Body of pancreas (tissue), 4 donors: ENCODE data around the gene GHRHR. TPM values are rescaled to one million over a fixed set of nuclear protein-coding genes. Genes with fewer than 3 reads are reported as not detected.

Source experiments
- ATAC-seq: fragments of 150-250 bp; one replicate; pipeline ENCODE4 v1.9.1; 2016
- DNase-seq, 4 donors: peaks; one replicate each; pipeline ENCODE4 v3.0.0-alpha.2; 2019
- H3K27ac ChIP-seq, 4 donors: fragments of 200-600 bp; sonication (generic); 1 replicate in 3 of 4; 2 replicates in 1 of 4; pipeline versions ENCODE4 v1.5.1 to v1.6.1; 2016 to 2019; ENCODE audit warnings: mild to moderate bottlenecking in 1 of 4, mixed read lengths in 1 of 4, moderate library complexity in 1 of 4
- H3K27me3 ChIP-seq, 2 donors: fragments of 200-600 bp; sonication (generic); one replicate each; pipeline ENCODE4 v1.6.0; 2016; ENCODE audit warnings: mild to moderate bottlenecking in 1 of 2
- H3K36me3 ChIP-seq, 2 donors: fragments of 200-600 bp; sonication (generic); replicated peaks in 1 of 2; 2 replicates each; pipeline ENCODE4 v1.5.1; 2016; ENCODE audit warnings: low read depth in 2 of 2; ENCODE audit not compliant: insufficient read depth in 1 of 2
- H3K4me1 ChIP-seq: fragments of 200-600 bp; sonication (generic); one replicate; pipeline ENCODE4 v1.6.0; 2016
- H3K4me3 ChIP-seq, 2 donors: fragments of 200-600 bp; sonication (generic); 1 replicate in 1 of 2; 2 replicates in 1 of 2; pipeline ENCODE4 v1.5.1; 2016 to 2019
- H3K9me3 ChIP-seq, 3 donors: fragments of 200-600 bp; sonication (generic); 1 replicate in 2 of 3; 2 replicates in 1 of 3; pipeline ENCODE4 v1.5.1; 2016
- CTCF ChIP-seq, 7 experiments: fragments of 450-650 bp in 4 of 7; fragments of 200-600 bp in 3 of 7; sonication (generic) in 3 of 7; IDR thresholded peaks; one replicate each; pipeline ENCODE4 v1.5.1; 2016 to 2019; ENCODE audit warnings: antibody characterized with exemption in 7 of 7
- POLR2A ChIP-seq, 3 donors: fragments of 450-650 bp; IDR thresholded peaks; one replicate each; pipeline ENCODE4 v1.6.1; 2016; ENCODE audit warnings: antibody characterized with exemption in 3 of 3, mild to moderate bottlenecking in 2 of 3
- WGBS, 2 donors: methylation state at CpG; one replicate each; pipeline ENCODE4 v1.1.5; 2017; 5-methylcytosine and 5-hydroxymethylcytosine counted together
- intact Hi-C: fragments of 100-400 bp; cut with DNase I; formaldehyde crosslinking; loops from one replicate; pipeline ENCODE4 v1.15.1; 2023
- total RNA-seq, 2 donors: library from RNA; depleted of rRNA; stranded (reverse); fragments of >200 nt; gene quantifications; one replicate each; pipeline ENCODE4 v1.1.0, GENCODE V29; 2016

GHRHR gene
- total RNA-seq, 2 donors from 2014 or later = not detected

DNA sequence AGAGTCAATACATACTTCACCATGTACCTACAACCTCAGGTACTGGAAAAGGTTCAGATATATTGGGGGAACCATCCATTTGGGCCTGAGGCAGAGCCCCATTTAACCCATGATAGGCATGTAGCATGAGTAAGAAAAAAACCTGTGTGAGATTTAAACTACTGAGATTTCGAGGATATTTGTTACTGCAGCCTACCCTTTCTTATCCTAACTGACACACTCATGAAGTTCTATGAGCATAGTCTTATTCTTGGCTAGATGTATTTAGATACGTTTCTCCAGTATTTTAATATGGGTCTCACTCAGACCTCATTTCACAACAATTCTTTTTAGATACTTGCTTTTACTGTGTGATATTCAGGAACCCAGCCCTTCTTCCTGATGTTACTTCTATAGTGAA is 39.3 kb downstream of the GHRHR start:
- Histone ChIP-seq H3K36me3 (no peaks in the 10 kb centered on the region), H3K4me3 (no peak overlapping the region), H3K27ac (no peak overlapping the region), H3K27me3 (no peaks in the 10 kb centered on the region), H3K4me1 (no peaks in the 10 kb centered on the region), H3K9me3 (no peaks in the 10 kb centered on the region)
- no peak for TF ChIP-seq CTCF (IDR thresholded peaks at IDR 0.05)
- TF ChIP-seq POLR2A (IDR thresholded peaks at IDR 0.05) = no peak
- 66 to 74% methylated on average over 2 of the region's 2 CpGs for WGBS, 2 donors
- no peak for ATAC-seq
- intact Hi-C loops = no loop called here
- DNase-seq = no peak

GRCh38 chr7:31003721-31004120 is 40.0 kb downstream of the GHRHR start:
- H3K9me3 ChIP-seq = no peaks in the 10 kb centered on the region
- H3K27ac ChIP-seq = no peak overlapping the region
- no peaks in the 10 kb centered on the region for H3K4me1 ChIP-seq
- H3K36me3 ChIP-seq = no peaks in the 10 kb centered on the region
- intact Hi-C loops = no loop called here
- no peak for DNase-seq
- H3K27me3 ChIP-seq = no peaks in the 10 kb centered on the region
- 88 to 94% methylated on average over 5 to 6 of the region's 6 CpGs for WGBS, 2 donors
- ATAC-seq = no peak
- no peak overlapping the region for H3K4me3 ChIP-seq
- TF ChIP-seq POLR2A (IDR thresholded peaks at IDR 0.05) (no peak), CTCF (IDR thresholded peaks at IDR 0.05) (no peak)

DNA sequence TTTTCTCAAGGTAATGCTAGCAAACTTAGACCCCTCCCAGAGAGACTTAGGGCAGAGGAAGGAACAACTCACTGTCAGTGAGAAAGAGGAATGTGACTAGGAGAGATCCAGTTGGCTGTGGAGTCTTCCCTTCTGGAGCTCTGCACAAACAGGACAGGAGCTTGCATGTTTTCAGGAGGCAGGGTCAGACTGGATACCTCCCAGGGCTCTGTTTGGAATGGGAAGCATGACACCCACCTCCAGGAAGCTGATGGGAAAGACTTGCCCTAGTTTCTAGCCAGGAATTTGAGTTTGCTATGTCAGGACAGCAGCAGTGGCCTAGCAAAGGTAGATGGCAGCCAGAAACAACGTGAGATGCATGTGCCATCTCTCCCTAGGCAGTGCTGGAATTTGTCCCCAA is 40.6 kb downstream of the GHRHR start:
- TF ChIP-seq CTCF (IDR thresholded peaks at IDR 0.05) = no peak
- TF ChIP-seq POLR2A (IDR thresholded peaks at IDR 0.05) = no peak
- DNase-seq = no peak
- no peaks in the 10 kb centered on the region for H3K36me3 ChIP-seq
- no peaks in the 10 kb centered on the region for H3K4me1 ChIP-seq
- H3K27me3 ChIP-seq = no peaks in the 10 kb centered on the region
- ATAC-seq = no peak
- intact Hi-C loops = no loop called here
- no peak overlapping the region for H3K27ac ChIP-seq
- H3K9me3 ChIP-seq = no peaks in the 10 kb centered on the region
- H3K4me3 ChIP-seq = no peak overlapping the region
- WGBS, 2 donors = 33 to 56% methylated on average over 1 of the region's 1 CpG

GRCh38 chr7:31006857-31007256 is 43.1 kb downstream of the GHRHR start:
- intact Hi-C loops = no loop called here
- 45 to 62% methylated on average over 6 of the region's 6 CpGs for WGBS, 2 donors

DNA sequence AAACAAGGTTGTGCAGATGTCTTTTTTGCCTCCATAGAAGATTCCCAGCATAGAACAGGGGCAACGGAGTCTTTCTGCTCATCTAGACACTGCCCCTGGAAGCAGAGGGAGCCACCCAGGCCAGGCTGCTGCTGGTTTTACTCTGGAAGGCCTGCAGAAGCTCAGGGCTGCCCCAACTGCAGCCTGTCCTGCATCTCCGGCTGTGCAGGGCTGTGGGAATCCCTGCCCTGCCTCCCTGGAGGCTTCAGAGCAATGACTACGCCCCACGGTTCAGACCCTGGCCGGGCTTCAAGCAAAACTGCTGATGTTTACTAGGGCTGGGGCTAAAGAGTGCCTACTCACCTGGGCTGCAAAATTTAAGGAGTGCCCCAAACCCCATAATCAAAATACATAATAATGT is 43.9 kb downstream of the GHRHR start:
- DNase-seq (no peak), ATAC-seq (no peak)
- Histone ChIP-seq H3K27ac (no peak overlapping the region), H3K4me3 (no peak overlapping the region), H3K9me3 (no peaks in the 10 kb centered on the region), H3K36me3 (no peaks in the 10 kb centered on the region), H3K4me1 (no peaks in the 10 kb centered on the region), H3K27me3 (no peaks in the 10 kb centered on the region)
- TF ChIP-seq CTCF (IDR thresholded peaks at IDR 0.05) (no peak), POLR2A (IDR thresholded peaks at IDR 0.05) (no peak)
- WGBS, 2 donors = 45 to 71% methylated on average over 3 to 5 of the region's 5 CpGs
- intact Hi-C loops = no loop called here

More at GRCh38 chr7:31006857-31007256, 43.1 kb downstream of the GHRHR start:
- no peak for ATAC-seq
- Histone ChIP-seq H3K27me3 (no peaks in the 10 kb centered on the region), H3K4me1 (no peaks in the 10 kb centered on the region), H3K36me3 (no peaks in the 10 kb centered on the region), H3K27ac (no peak overlapping the region), H3K4me3 (no peak overlapping the region), H3K9me3 (no peaks in the 10 kb centered on the region)
- no peak for TF ChIP-seq POLR2A (IDR thresholded peaks at IDR 0.05)
- DNase-seq = no peak
